T-helper 2 cell treated with Interferon-gamma antibody and Interleukin-4, amounts not matched to agents 100 ng/mL and 5 ng/mL, for 36 hours (primary cell): ENCODE data around the gene TGM5. TPM values are rescaled to one million over a fixed set of nuclear protein-coding genes. Genes with fewer than 3 reads are reported as not detected.
"Not testable (repeated sequence)": the region's sequence is repeated elsewhere in the genome, so short reads cannot be mapped to it uniquely, and the experiment has no call there.

ENCODE experiments used
- intact Hi-C: fragments of 100-400 bp; cut with micrococcal nuclease; formaldehyde crosslinking; loops from one replicate; pipeline ENCODE4 v1.15.1; 2023
- total RNA-seq: library from RNA; stranded (reverse); gene quantifications from 2 replicates; pipeline ENCODE4 v1.2.3, GENCODE V29; 2022

The TGM5 gene
- total RNA-seq, 1 donor from 2014 or later = 0.09 TPM

DNA sequence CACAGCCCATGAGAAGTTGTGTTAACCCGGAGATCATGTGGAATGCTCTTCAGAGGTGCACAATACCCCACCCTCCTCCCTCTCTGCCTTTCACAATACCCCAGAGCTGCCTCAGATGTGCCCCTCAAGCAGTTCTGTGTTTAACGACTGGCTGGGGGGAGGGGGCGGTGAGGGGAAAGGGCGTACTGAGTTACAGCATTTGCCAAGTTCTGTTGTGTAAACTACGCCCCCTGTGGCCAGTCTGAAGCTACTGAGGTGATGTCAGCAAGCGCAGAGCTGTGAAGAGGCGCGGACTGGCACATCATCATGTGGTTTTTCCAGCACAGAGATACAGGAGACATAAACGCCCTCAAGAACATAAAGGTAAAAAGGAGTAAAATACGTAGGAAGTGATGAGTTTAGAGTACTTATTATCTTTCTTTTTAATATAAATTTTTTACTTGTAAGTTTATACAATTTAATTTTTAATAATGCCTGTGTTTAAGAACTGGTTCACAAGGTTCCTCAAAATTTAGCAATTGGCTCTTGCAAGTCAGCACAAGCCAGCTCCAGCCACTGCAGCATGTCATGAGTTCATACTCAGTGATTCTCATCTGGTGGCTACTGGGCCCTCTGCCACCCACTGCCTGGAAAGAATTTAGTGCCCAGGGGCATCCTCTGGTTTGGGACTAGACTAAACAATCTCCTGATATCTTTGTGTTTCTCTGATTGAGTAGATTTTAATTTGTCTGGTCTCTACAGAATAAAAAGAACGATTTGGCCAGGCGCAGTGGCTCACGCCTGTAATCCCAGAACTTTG, 47.6 kb downstream of the TGM5 start:
- intact Hi-C loops = no loop called here

DNA sequence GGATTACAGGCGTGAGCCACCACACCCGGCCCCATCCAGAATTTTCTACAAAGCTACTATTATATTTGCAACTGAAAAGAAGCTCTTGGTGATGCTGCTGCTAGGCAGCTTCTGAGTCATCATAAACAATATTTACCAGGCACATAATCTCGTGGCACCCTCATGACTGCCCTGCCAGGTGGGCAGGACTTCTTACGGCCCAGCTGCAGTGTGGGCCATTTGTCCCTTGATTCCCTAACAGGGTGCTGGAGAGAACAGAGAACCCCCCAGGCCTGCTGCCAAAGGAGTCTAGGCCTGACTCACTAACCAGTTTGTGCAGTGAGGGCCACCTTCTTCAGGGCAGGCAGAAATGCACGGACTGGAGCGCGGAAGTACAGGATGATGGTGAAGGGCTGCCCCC, 50.8 kb downstream of the TGM5 start:
- intact Hi-C loops = no loop called here

DNA sequence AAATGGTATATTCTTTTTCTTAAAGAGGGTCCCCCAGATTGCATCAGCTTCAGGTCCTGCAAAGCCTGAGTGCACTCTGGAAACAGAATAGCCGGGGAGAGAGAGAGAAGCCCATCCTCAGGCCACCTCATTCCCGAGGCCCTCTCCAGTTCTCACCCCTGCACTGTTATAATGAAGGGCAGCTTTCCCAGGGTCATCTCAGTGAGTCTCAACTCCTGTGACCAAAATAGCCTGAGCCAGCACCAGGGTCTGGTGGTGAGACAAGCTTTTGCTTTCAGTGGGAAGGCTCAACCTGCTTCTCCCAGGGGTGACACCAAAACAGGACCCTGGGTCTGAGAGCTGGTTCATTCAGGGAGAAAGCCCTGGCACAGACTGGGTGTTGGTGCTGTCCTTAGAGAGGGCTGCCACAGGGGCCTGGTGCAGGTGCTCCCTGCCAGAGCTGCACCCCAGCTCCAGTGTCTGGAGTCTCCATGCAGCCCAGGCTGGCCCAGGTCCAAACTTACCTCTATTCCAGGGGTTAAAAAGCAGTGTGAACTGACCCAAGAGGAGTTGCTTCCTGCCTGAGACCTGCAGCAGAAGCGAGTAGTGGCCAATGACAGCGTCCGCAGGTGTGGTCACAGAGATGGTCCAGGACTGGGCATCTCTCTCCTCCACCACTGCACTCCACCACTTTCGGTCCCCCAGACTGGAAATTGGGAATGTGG, 52.0 kb downstream of the TGM5 start:
- intact Hi-C loops = no loop called here

DNA sequence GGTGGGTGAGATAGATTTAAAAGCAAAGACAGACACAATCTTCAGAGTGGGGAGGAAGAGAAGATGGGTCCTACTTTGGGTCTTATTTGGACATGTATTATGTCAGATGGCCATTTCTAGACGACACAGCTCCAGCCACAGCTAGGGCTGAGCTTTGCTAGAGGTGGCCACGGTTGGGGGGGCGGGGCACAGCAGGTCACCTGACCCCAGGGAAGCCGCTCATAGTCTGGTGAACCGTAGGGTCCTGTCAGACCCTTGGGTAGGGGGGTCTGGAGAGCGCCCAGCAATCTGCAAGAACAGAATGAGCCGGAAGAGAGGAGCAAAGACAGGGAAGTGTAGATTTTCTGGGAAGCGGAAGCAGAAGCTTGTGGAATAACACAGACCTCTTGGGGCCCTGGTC, 52.6 kb downstream of the TGM5 start:
- intact Hi-C loops = no loop called here

DNA sequence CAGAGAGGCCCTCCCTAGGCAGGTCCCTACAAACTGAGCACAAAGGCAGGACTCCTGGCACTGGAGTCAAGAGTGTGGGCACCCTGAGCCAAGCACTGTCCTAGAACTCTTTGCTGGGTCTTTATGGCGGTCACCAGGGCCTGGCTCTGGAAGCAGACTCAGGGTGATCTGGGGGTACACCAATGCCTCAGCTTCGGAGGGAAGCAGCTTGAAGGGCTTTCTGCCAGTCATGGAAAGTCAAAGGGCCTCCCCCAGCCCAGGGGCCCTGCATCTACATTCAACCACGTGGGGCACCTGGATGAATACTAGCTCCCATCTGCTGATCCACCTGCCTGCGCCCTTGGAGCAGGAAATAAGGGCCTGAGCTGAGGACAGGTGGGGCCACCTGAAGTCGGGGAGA, 53.3 kb downstream of the TGM5 start:
- intact Hi-C loops = no loop called here

GRCh38 chr15:43212951-43213350, 53.8 kb downstream of the TGM5 start:
- intact Hi-C loops = no loop called here

- intact Hi-C loops = no loop called here
Measured at GRCh38 chr15:43212299-43212698, 54.4 kb downstream of the TGM5 start.

GRCh38 chr15:43211224-43211735, 55.4 kb downstream of the TGM5 start:
- intact Hi-C loops = no loop called here

GRCh38 chr15:43210807-43211206, 55.9 kb downstream of the TGM5 start:
- intact Hi-C loops = no loop called here

DNA sequence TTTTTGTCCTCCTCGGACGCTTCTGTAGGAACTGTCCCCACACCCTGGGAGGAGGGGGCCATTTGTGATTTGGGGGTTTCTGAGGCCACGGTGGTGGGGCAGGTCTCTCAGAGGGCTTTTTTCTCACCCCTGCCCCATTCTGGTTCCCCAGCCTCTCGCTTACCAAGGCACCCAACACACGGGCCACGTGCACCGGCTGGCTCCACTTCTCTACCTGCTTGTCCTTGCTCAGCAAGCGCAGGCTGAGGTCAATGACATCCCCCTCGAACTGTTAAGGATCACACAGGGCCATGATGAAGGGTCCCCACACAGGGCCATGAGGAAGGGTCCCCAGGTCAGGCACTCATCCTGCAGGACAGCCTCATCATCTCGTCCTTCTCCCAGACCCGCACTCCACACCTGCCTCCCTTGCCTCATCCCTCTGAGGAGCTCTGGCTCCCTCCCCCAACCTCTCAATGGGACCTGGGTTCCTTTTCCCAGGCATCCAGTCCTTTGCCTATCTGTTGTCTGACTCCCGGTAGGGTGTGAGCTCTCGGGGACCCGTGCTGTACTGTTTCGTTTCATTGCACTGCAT, 56.5 kb downstream of the TGM5 start:
- intact Hi-C loops = no loop called here

DNA sequence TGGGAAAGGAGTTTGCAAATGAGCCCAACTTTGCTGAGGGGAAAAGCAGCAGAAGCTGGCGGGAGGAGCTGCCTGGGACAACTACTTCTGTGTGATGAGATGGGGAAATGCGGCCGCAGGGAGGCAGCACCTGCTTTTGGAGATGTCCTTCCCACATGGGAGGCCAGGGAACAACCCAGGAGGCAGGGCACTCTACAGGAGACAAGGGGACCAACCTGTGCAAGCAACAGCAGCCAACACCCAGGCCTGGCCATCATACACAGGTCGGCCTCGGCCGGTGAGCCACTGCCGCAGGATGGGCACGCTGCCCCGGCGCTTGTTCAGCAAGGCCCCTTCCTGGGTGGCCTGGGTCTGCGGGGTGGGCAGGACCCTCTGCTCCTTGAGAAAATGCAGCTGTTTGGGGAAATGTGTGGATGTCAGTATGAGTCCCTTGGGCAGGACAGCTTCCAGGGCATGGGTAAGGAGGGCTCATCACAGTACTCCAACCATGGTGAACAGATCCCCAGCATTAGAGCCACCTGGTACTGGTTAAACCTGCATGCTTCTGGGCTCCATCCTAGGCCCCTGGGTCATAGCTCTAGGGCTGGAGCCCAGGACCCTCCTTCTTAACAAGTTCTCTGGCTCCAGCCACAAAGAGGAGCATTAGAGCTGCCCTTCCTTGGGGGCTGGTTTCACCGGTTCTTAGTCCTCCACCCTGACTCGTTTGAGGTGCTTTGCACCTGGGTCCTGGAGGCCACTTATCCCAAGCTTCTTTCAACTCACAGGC, 57.5 kb downstream of the TGM5 start:
- intact Hi-C loops = loop anchor here (10.0 kb wide), 1 partner anchor 504 kb away; no protein-coding TSS in a partner anchor

GRCh38 chr15:43208052-43209002, 58.4 kb downstream of the TGM5 start:
- intact Hi-C loops = loop anchor here (10.0 kb wide), 1 partner anchor 504 kb away; no protein-coding TSS in a partner anchor

DNA sequence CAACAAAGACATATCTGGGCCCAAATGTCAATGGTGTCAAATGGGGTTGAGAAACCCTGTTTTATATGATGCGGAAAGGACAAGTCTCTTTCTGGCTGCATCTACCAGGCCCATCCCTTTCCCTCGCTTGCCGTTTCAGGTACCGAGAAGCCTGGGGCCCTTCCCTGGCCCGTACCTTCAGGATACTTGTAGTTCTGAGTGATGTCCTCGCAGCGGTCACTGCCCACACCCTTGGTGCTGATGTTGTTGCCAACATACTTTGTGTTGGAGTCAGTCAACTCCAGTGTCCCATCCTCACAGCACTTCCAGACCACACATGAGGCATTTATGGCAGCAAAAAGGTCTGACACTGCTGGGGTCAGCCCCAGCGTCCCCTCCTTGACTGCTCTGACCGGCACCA, 59.7 kb downstream of the TGM5 start:
- intact Hi-C loops = loop anchor here (10.0 kb wide), 1 partner anchor 502 kb away; no protein-coding TSS in a partner anchor

GRCh38 chr15:43206054-43206453, 60.7 kb downstream of the TGM5 start:
- intact Hi-C loops = loop anchor here (10.0 kb wide), 1 partner anchor 501 kb away; no protein-coding TSS in a partner anchor

- intact Hi-C loops = loop anchor here (10.0 kb wide), 1 partner anchor 499 kb away; no protein-coding TSS in a partner anchor
Measured at GRCh38 chr15:43204016-43204901, 62.5 kb downstream of the TGM5 start.

- intact Hi-C loops = loop anchor here (10.0 kb wide), 1 partner anchor 495 kb away; no protein-coding TSS in a partner anchor
Measured at GRCh38 chr15:43199945-43200488, 66.7 kb downstream of the TGM5 start.

GRCh38 chr15:43198992-43199391, 67.7 kb downstream of the TGM5 start:
- intact Hi-C loops = no loop called here

DNA sequence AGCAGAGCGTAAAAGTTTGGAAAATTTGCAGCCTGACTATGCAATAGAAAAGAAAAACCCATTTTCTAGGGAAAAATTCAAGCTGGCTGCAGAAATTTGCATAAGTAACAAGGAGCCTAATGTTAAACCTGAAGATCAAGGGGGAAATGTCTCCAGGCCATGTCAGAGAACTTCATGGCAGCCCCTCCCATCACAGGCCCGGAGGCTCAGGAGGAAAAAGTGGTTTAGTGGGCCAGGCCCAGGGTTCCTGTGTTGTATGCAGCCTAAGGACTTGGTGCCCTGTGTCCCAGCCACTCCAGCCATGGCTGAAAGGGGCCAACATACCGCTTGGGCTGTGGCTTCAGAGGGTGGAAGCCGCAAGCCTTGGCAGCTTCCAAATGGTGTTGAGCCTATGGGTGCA, 68.2 kb downstream of the TGM5 start:
- intact Hi-C loops = not testable (repeated sequence)

- intact Hi-C loops = not testable (repeated sequence)
Measured at GRCh38 chr15:43197773-43198172, 69.0 kb downstream of the TGM5 start.
